ENCODE results near the gene DBNL. TPM values are rescaled to one million over a fixed set of nuclear protein-coding genes. Genes with fewer than 3 reads are reported as not detected.
A peak's percentile ranks its signal among the peaks of the same experiment; 100 is the strongest.
"Not testable (repeated sequence)": the region's sequence is repeated elsewhere in the genome, so short reads cannot be mapped to it uniquely, and the experiment has no call there.

Gene DBNL
- total RNA-seq, 1 experiment from 2014 or later: 64.5 TPM

DNA sequence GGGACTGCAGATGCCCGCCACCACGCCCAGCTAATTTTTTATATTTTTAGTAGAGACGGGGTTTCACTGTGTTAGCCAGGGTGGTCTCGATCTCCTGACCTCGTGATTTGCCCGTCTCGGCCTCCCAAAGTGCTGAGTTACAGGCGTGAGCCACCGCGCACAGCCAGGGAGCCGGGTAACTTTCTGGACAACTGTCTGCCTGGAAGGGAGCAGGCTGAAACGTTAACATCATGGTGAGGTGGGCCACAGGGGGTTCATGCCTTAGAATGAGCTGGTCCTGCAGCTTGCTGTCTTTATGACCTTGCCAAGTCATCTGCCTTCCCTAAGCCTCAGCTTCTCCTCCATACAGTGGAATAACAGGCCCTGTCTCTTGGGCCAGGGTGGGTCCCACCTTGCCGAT lies 13.2 kb upstream of the DBNL start:
- BruUV-seq (replicated peaks); H3K9me3 ChIP-seq (ENCODE audit: low read depth, low read length, poor library complexity, severe bottlenecking); H3K36me3 ChIP-seq (ENCODE audit: insufficient read depth, low read length, poor library complexity, severe bottlenecking); H3K27ac ChIP-seq (ENCODE audit: low read depth, low read length, poor library complexity, severe bottlenecking); H3K4me1 ChIP-seq (ENCODE audit: insufficient read depth, low read length, poor library complexity, severe bottlenecking); intact Hi-C loops (cut with micrococcal nuclease; ENCODE audit: unreplicated experiment); H3K4me3 ChIP-seq (ENCODE audit: low read depth, low read length, poor library complexity, severe bottlenecking); DNase-seq (ENCODE audit: low spot score); CTCF ChIA-PET; POLR2A ChIA-PET (ENCODE audit: low non-redundant PET); H3K27me3 ChIP-seq (replicated peaks; ENCODE audit: insufficient read depth, low read depth, low read length, poor library complexity): not testable (repeated sequence)

DNA sequence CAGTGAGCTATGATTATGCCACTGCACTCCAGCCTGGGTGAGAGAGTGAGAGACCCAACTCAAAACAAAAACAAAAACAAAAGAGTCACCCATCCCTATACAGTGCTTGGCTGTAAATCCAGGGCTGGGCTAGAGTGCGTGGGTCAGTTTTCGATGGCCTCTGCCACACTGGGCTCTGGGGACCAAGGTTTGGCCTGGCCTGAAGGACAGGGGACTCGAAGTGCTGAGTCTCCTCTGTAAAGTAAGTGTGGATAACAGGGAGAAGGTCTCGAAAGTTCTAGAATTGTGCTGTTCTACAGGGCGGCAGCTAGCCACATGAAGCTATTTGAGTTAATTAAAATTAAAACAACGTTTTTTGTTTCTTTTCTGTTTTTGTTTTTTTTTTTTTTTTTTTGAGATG lies 12.5 kb upstream of the DBNL start:
- CTCF ChIA-PET: interaction anchor here (0.6 kb wide), 1 partner anchor 22 kb away, joined by 3 read pairs; no protein-coding TSS in a partner anchor
- H3K4me1 ChIP-seq (ENCODE audit: insufficient read depth, low read length, poor library complexity, severe bottlenecking); H3K4me3 ChIP-seq (ENCODE audit: low read depth, low read length, poor library complexity, severe bottlenecking); BruUV-seq (replicated peaks); intact Hi-C loops (cut with micrococcal nuclease; ENCODE audit: unreplicated experiment); H3K27ac ChIP-seq (ENCODE audit: low read depth, low read length, poor library complexity, severe bottlenecking); H3K9me3 ChIP-seq (ENCODE audit: low read depth, low read length, poor library complexity, severe bottlenecking); H3K36me3 ChIP-seq (ENCODE audit: insufficient read depth, low read length, poor library complexity, severe bottlenecking); DNase-seq (ENCODE audit: low spot score); H3K27me3 ChIP-seq (replicated peaks; ENCODE audit: insufficient read depth, low read depth, low read length, poor library complexity); POLR2A ChIA-PET (ENCODE audit: low non-redundant PET): not testable (repeated sequence)

GRCh38 chr7:44033971-44034844 lies 10.3 kb upstream of the DBNL start:
- POLR2A ChIA-PET (ENCODE audit: low non-redundant PET); H3K27ac ChIP-seq (ENCODE audit: low read depth, low read length, poor library complexity, severe bottlenecking); H3K36me3 ChIP-seq (ENCODE audit: insufficient read depth, low read length, poor library complexity, severe bottlenecking); DNase-seq (ENCODE audit: low spot score); BruUV-seq (replicated peaks); H3K4me3 ChIP-seq (ENCODE audit: low read depth, low read length, poor library complexity, severe bottlenecking); H3K27me3 ChIP-seq (replicated peaks; ENCODE audit: insufficient read depth, low read depth, low read length, poor library complexity); H3K9me3 ChIP-seq (ENCODE audit: low read depth, low read length, poor library complexity, severe bottlenecking); H3K4me1 ChIP-seq (ENCODE audit: insufficient read depth, low read length, poor library complexity, severe bottlenecking); CTCF ChIA-PET; intact Hi-C loops (cut with micrococcal nuclease; ENCODE audit: unreplicated experiment): not testable (repeated sequence)

DNA sequence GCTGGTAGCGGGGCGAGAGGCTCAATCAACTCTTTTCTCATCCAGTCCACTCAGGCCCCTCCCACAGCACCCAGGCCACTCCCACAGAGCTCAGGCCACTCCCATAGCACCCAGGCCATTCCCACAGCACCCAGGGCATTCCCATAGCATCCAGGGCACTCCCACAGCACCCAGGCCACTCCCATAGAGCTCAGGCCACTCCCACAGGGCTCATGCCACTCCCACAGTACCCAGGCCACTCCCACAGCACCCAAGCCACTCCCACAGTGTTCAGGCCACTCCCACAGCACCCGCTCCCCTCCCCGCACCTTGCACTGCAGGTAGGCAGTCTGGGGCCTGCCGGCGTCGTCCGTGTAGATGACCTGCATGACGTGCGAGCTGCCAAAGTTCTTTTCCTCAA lies 8.1 kb upstream of the DBNL start:
- DNase-seq (ENCODE audit: low spot score); H3K36me3 ChIP-seq (ENCODE audit: insufficient read depth, low read length, poor library complexity, severe bottlenecking); H3K4me3 ChIP-seq (ENCODE audit: low read depth, low read length, poor library complexity, severe bottlenecking); intact Hi-C loops (cut with micrococcal nuclease; ENCODE audit: unreplicated experiment); H3K27me3 ChIP-seq (replicated peaks; ENCODE audit: insufficient read depth, low read depth, low read length, poor library complexity); H3K9me3 ChIP-seq (ENCODE audit: low read depth, low read length, poor library complexity, severe bottlenecking); POLR2A ChIA-PET (ENCODE audit: low non-redundant PET); H3K4me1 ChIP-seq (ENCODE audit: insufficient read depth, low read length, poor library complexity, severe bottlenecking); H3K27ac ChIP-seq (ENCODE audit: low read depth, low read length, poor library complexity, severe bottlenecking); BruUV-seq (replicated peaks); CTCF ChIA-PET: not testable (repeated sequence)

DNA sequence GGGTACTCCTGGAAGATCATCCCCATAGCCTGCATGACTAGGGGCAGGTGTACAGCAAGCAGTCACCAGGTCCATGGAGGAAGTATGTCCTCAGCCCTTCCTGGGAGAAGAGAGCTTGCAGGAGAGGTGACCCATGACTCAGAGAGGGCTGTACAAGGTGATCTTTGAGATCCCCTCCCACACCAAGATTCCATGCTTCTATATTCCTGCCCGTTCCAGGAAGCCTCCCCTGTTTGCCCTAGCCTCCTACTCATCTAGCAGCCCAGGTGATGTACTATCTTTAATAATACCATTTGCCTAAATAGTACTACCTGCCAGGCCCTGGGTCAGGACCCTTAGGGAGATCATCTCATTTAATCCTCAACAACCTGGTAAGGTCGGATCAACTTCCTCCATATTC lies 6.6 kb upstream of the DBNL start:
- H3K36me3 ChIP-seq (ENCODE audit: insufficient read depth, low read length, poor library complexity, severe bottlenecking); POLR2A ChIA-PET (ENCODE audit: low non-redundant PET); H3K4me1 ChIP-seq (ENCODE audit: insufficient read depth, low read length, poor library complexity, severe bottlenecking); DNase-seq (ENCODE audit: low spot score); H3K9me3 ChIP-seq (ENCODE audit: low read depth, low read length, poor library complexity, severe bottlenecking); H3K27ac ChIP-seq (ENCODE audit: low read depth, low read length, poor library complexity, severe bottlenecking); H3K4me3 ChIP-seq (ENCODE audit: low read depth, low read length, poor library complexity, severe bottlenecking); H3K27me3 ChIP-seq (replicated peaks; ENCODE audit: insufficient read depth, low read depth, low read length, poor library complexity); BruUV-seq (replicated peaks); CTCF ChIA-PET; intact Hi-C loops (cut with micrococcal nuclease; ENCODE audit: unreplicated experiment): not testable (repeated sequence)

DNA sequence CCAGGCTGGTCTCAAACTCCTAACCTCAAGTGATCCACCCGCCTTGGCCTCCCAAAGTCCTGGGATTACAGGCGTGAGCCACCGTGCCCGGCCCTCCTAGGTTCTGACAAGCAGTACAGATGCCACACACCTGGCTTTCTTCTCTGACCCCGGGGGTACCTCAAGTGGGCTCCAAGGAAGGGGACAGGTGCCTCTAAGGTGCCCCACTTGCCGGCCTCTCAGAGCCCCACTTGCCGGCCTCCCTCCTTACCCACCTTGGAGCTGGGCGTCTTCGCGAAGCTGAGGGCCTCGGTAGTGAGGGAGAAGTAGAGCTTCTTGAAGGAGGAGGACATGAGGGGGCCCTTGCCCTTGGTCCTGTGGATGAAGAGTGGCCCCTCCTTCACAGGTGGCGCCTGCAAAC lies 5.9 kb upstream of the DBNL start:
- BruUV-seq (replicated peaks); H3K36me3 ChIP-seq (ENCODE audit: insufficient read depth, low read length, poor library complexity, severe bottlenecking); DNase-seq (ENCODE audit: low spot score); H3K4me1 ChIP-seq (ENCODE audit: insufficient read depth, low read length, poor library complexity, severe bottlenecking); intact Hi-C loops (cut with micrococcal nuclease; ENCODE audit: unreplicated experiment); CTCF ChIA-PET; H3K4me3 ChIP-seq (ENCODE audit: low read depth, low read length, poor library complexity, severe bottlenecking); H3K27ac ChIP-seq (ENCODE audit: low read depth, low read length, poor library complexity, severe bottlenecking); H3K27me3 ChIP-seq (replicated peaks; ENCODE audit: insufficient read depth, low read depth, low read length, poor library complexity); H3K9me3 ChIP-seq (ENCODE audit: low read depth, low read length, poor library complexity, severe bottlenecking); POLR2A ChIA-PET (ENCODE audit: low non-redundant PET): not testable (repeated sequence)

GRCh38 chr7:44038961-44039558 lies 5.4 kb upstream of the DBNL start:
- H3K4me3 ChIP-seq (ENCODE audit: low read depth, low read length, poor library complexity, severe bottlenecking); H3K9me3 ChIP-seq (ENCODE audit: low read depth, low read length, poor library complexity, severe bottlenecking); H3K27ac ChIP-seq (ENCODE audit: low read depth, low read length, poor library complexity, severe bottlenecking); H3K36me3 ChIP-seq (ENCODE audit: insufficient read depth, low read length, poor library complexity, severe bottlenecking); intact Hi-C loops (cut with micrococcal nuclease; ENCODE audit: unreplicated experiment); H3K4me1 ChIP-seq (ENCODE audit: insufficient read depth, low read length, poor library complexity, severe bottlenecking); H3K27me3 ChIP-seq (replicated peaks; ENCODE audit: insufficient read depth, low read depth, low read length, poor library complexity); CTCF ChIA-PET; POLR2A ChIA-PET (ENCODE audit: low non-redundant PET); BruUV-seq (replicated peaks): not testable (repeated sequence)
- peak; percentile 41 for DNase-seq (ENCODE audit: low spot score)

Measured in A673 (cell line).